MM.1S (cell line): ENCODE data around the gene SPRED2.

Source experiments
- CTCF ChIP-seq: fragments of 300-600 bp; sonication (generic); IDR thresholded peaks from 2 replicates; pipeline ENCODE4 v1.5.1; 2016; ENCODE audit warnings: antibody characterized with exemption, low read length, mixed read lengths
- EZH2 ChIP-seq: fragments of 300-600 bp; sonication (generic); optimal IDR thresholded peaks from 2 replicates; pipeline ENCODE3; 2017; ENCODE audit warnings: low read depth, mild to moderate bottlenecking, antibody characterized with exemption, low read length, mixed read lengths

- TF ChIP-seq CTCF (no peak), EZH2 (no peak)
Observed at GRCh38 chr2:65411056-65411795, 21.2 kb downstream of the SPRED2 start.
